AG04450 (cell line): Measurements from ENCODE around the gene KY. TPM values are rescaled to one million over a fixed set of nuclear protein-coding genes. Genes with fewer than 3 reads are reported as not detected.

Experiments
- CTCF ChIA-PET: fragments of 300-600, 350-600 bp; formaldehyde crosslinking; extraction: SDS; loops from one replicate; lab custom pipeline; 2022; ENCODE audit warnings: antibody characterized with exemption, inconsistent platforms; lab: Charles Lee
- POLR2A ChIA-PET: fragments of 350-600 bp; formaldehyde crosslinking; extraction: SDS; loops from one replicate; lab custom pipeline; 2021; ENCODE audit warnings: antibody characterized with exemption, inconsistent platforms; lab: Yijun Ruan, JAX
- DNase-seq: peaks from one replicate; pipeline ENCODE4 v3.0.0-alpha.2; 2011; ENCODE audit warnings: low read depth, low spot score
- H3K27ac ChIP-seq: one replicate; pipeline ENCODE4 v1.5.1; 2012; ENCODE audit warnings: low read depth, low read length, control low read depth
- H3K27me3 ChIP-seq: one replicate; pipeline ENCODE4 v1.6.0; 2012; ENCODE audit warnings: low read length; ENCODE audit not compliant: control insufficient read depth, insufficient read depth
- H3K4me3 ChIP-seq: 2 replicates; pipeline ENCODE4 v1.5.1; 2011; ENCODE audit warnings: mild to moderate bottlenecking, low read depth, low read length, control low read depth
- H3K9me3 ChIP-seq: 2 replicates; pipeline ENCODE4 v1.5.1; 2012; ENCODE audit warnings: low read length; ENCODE audit not compliant: control insufficient read depth, insufficient read depth
- polyA plus RNA-seq: library from polyadenylated mRNA; depleted of rRNA; stranded (reverse); fragments of >200 nt; gene quantifications from 2 replicates; pipeline ENCODE4 v1.2.3, GENCODE V29; 2011
- TF ChIP-seq, protein P1 (sequence below): IDR thresholded peaks from 2 replicates; pipeline ENCODE4 v1.5.1; 2011; ENCODE audit warnings: low read depth, low read length, control low read depth, inconsistent platforms

The KY gene
- polyA plus RNA-seq, 1 experiment, result 0.04 TPM

DNA sequence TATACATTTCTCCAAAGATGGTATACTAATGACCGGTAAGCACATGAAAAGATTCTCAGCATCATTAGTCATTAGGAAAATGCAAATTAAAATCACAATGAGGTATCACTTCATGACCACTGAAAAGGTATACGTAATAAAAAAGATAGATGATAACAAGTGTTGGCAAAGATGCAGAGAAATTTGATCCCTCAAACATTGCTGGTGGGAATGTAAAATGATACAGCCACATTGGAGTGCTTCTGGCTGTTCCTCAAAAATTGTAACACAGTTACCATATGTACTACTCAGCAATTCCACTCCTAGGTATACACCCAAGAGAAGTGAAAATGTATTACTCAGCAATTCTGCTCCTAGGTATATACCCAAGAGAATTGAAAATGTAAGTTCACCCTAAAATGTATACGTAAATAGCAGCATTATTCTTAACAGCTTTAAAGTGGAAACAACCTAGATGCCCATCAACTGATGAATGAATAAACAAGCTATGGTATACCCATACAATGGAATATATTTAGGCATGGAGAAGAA lies 25.0 kb upstream of the KY start:
- no peak for DNase-seq
- peaks cover 21% of the 10 kb centered on the region for H3K9me3 ChIP-seq
- TF ChIP-seq, protein P1, sequence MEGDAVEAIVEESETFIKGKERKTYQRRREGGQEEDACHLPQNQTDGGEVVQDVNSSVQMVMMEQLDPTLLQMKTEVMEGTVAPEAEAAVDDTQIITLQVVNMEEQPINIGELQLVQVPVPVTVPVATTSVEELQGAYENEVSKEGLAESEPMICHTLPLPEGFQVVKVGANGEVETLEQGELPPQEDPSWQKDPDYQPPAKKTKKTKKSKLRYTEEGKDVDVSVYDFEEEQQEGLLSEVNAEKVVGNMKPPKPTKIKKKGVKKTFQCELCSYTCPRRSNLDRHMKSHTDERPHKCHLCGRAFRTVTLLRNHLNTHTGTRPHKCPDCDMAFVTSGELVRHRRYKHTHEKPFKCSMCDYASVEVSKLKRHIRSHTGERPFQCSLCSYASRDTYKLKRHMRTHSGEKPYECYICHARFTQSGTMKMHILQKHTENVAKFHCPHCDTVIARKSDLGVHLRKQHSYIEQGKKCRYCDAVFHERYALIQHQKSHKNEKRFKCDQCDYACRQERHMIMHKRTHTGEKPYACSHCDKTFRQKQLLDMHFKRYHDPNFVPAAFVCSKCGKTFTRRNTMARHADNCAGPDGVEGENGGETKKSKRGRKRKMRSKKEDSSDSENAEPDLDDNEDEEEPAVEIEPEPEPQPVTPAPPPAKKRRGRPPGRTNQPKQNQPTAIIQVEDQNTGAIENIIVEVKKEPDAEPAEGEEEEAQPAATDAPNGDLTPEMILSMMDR, result no peak
- POLR2A ChIA-PET, result no interaction called here
- no peak overlapping the region for H3K4me3 ChIP-seq
- no peaks in the 10 kb centered on the region for H3K27me3 ChIP-seq
- CTCF ChIA-PET, result no interaction called here
- H3K27ac ChIP-seq, result no peak overlapping the region

DNA sequence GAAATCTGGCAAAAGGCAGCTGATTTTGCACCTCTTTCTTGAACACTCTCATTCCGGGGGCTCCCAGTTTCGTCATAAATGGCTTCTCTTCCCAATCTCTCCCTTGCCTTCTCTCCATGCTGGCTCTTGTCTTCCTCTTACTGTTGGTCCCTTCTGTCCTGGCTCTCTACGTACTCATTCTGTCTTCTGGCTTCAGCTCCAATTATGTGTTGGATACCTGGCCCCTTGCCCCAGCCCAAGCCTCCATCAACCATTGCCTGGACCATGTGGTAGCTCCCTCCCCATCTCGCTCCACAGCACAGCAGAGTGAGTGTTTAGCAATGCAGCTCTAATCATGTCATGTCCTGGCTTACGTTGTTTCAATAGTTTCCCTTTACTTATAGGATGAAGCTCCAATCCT lies 21.7 kb upstream of the KY start:
- ChIA-PET POLR2A (no interaction called here), CTCF (no interaction called here)
- H3K27me3 ChIP-seq, result no peaks in the 10 kb centered on the region
- H3K9me3 ChIP-seq, result peaks cover 21% of the 10 kb centered on the region
- no peak overlapping the region for H3K4me3 ChIP-seq
- H3K27ac ChIP-seq, result no peak overlapping the region
- DNase-seq, result no peak
- TF ChIP-seq, protein P1, result no peak

DNA sequence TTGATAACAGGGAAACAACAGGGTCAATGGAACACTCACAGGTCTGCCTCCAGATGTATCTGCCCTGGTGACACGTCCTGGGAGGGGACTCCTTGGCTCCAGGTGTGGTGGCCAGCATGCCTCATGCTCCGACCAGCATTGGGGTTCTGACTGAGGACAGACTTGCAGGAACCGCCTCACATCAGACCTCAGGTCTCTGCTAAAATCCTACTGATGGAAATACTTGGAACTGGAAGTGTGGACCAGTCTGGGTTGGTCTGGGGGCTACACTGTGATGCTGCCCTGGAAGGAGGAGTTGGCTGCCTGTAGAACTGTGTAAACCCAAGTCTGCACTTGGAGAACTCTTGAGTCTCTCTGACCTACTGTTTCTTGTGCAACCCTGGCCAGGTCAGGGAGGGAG lies 17.1 kb upstream of the KY start:
- H3K27me3 ChIP-seq, result no peaks in the 10 kb centered on the region
- TF ChIP-seq, protein P1, result no peak
- ChIA-PET POLR2A (no interaction called here), CTCF (interaction anchor here (1.2 kb wide), 1 partner anchor 67 kb away, joined by 3 read pairs; no protein-coding TSS in a partner anchor)
- DNase-seq, result no peak
- no peak overlapping the region for H3K4me3 ChIP-seq
- no peak overlapping the region for H3K27ac ChIP-seq
- H3K9me3 ChIP-seq, result peaks cover 4% of the 10 kb centered on the region; the same call in 1 of the 2 replicates

DNA sequence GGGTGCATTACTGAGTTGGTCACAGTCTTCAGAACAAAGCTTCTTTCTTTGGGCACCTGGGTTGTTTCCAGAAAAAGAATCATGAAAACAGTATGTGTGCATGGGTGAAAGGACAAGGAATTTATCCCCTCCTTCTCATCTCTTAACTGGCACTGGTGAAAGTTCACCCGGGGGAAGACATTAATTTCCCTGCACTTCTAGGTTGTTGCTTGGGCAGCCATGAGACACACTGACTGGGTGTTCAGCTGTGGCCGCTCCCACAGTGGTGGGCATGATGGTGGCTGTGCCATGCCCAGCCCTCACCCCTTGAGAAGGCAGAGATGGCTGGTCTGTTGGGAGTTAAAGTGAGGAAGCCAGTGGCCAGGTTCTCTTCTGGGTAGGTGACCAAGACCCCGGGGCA lies 16.6 kb upstream of the KY start:
- Histone ChIP-seq H3K27me3 (no peaks in the 10 kb centered on the region), H3K27ac (no peak overlapping the region), H3K9me3 (no peaks in the 10 kb centered on the region), H3K4me3 (no peak overlapping the region)
- CTCF ChIA-PET, result interaction anchor here (1.2 kb wide), 1 partner anchor 66 kb away, joined by 3 read pairs; no protein-coding TSS in a partner anchor
- TF ChIP-seq, protein P1, result no peak
- POLR2A ChIA-PET, result no interaction called here
- DNase-seq, result no peak

DNA sequence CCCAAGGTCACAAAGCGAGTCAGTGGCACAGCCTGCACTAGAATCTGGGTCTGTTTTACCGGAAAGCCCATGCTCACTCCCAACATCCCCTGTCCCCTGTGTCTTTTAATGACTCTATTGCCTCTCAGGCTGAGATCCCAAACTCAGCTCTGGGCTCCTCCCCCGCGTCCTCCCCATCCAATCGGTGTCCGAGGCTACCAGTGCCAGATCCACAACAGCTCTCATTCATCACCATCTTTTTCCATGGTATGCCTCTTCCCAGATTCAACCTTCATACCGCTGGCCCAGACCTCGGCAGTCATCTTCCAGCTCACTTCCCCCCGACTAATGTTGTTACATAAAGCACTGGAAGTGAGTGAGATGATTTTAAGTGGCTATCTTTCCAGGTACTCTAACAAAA lies 16.1 kb upstream of the KY start:
- TF ChIP-seq, protein P1, result no peak
- CTCF ChIA-PET, result interaction anchor here (1.2 kb wide), 1 partner anchor 66 kb away, joined by 3 read pairs; no protein-coding TSS in a partner anchor
- Histone ChIP-seq H3K27me3 (no peaks in the 10 kb centered on the region), H3K27ac (no peak overlapping the region), H3K4me3 (no peak overlapping the region), H3K9me3 (no peaks in the 10 kb centered on the region)
- no peak for DNase-seq
- POLR2A ChIA-PET, result no interaction called here
